Measurements from ENCODE around the gene TMEM253. TPM values are rescaled to one million over a fixed set of nuclear protein-coding genes. Genes with fewer than 3 reads are reported as not detected.

TMEM253 gene
- polyA plus RNA-seq (2011; rRNA removed) (0.55 and 0.75 TPM in 2 replicates), polyA minus RNA-seq (2011; rRNA and poly(A)+ RNA removed) (0.14 TPM in 1 of 2 replicates, not detected in the other)

DNA sequence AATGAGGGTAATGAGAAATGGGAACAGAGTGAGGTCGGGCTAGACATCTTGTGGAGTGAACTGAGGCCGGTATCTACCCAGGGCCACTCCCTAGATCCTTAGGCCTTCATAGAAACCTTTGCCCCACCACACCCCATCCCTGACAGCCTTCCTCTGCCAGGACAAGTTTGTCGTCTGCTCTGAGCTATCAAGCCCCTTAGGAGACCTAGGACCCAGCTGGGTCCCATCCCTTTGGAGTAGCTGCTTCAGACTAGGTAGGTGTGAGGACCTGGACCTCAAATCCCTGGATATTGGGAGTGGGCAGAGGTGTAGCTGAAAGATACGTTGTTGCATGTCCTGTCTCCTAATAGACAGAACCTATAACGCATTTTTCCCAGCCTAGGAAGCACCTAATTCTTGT is at the start of gene TMEM253:
Gene TMEM253 (plus strand): TSS at position 136 of the 400 bp plus-strand sequence. CDS start 278 bp downstream, outside the sequence.
- Histone ChIP-seq H3K36me3 (ENCODE audit: control insufficient read depth, insufficient read depth, low read length) (no peaks in the 10 kb centered on the region), H3K4me3 (ENCODE audit: low read depth, low read length) (no peak within 1 kb of the TSS), H3K27me3 (ENCODE audit: control insufficient read depth, insufficient read depth, low read length) (0 out of 2 replicates have a peak, but pooled peaks cover 1% of the 10 kb centered on the region)
- TF ChIP-seq, protein P1, sequence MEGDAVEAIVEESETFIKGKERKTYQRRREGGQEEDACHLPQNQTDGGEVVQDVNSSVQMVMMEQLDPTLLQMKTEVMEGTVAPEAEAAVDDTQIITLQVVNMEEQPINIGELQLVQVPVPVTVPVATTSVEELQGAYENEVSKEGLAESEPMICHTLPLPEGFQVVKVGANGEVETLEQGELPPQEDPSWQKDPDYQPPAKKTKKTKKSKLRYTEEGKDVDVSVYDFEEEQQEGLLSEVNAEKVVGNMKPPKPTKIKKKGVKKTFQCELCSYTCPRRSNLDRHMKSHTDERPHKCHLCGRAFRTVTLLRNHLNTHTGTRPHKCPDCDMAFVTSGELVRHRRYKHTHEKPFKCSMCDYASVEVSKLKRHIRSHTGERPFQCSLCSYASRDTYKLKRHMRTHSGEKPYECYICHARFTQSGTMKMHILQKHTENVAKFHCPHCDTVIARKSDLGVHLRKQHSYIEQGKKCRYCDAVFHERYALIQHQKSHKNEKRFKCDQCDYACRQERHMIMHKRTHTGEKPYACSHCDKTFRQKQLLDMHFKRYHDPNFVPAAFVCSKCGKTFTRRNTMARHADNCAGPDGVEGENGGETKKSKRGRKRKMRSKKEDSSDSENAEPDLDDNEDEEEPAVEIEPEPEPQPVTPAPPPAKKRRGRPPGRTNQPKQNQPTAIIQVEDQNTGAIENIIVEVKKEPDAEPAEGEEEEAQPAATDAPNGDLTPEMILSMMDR (IDR thresholded peaks at IDR 0.05; ENCODE audit: insufficient read depth, low read depth, low read length) = no peak
- ChIA-PET POLR2A (no interaction called here), CTCF (interaction anchor here (0.8 to 14.7 kb wide), 7 partner anchors 6 to 84 kb away, joined by 3 to 233 read pairs (median 100); partner anchors contain the start of gene ARHGEF40)
- DNase-seq (ENCODE audit: low read depth) = no peak

DNA sequence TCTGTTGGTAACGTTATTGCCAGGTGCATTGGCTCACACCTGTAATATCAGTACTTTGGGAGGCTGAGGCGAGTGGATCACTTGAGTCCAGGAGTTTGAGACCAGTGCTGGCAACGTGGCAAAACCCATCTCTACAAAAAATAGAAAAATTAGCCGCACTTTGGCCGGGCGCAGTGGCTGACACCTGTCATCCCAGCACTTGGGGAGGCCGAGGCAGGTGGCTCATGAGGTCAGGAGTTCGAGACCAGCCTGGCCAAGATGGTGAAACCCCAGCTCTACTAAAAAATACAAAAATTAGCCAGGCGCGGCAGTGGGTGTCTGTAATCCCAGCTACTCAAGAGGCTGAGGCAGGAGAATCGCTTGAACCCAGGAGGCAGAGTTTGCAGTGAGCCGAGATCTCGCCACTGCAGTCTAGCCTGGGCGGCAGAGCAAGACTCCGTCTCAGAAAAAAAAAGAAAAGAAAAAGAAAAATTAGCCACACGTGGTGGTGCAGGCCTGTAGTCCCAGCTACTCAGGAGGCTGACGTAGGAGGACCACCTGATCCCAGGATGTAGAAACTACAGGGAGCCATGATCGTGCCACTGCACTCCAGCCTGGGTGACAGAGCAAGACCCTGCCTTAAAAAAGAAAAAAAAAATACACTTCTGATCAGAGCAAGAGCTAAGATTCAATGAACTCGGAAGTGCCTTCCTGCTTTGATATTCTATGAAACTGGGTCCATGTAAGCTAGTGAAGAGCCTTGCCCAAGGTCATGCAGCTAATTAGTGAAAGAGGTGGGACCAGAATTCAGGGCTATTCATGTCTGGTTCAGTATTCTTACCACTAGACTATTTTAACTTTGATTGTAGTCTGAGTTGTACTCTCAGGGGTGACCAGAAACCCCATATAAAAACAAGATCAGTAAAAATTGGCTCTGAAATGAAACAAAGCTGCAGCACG is 47.4 kb upstream of the TMEM253 start:
- ChIA-PET CTCF (interaction anchor here (1.4 to 1.7 kb wide), 3 partner anchors 39 to 82 kb away, joined by 4 to 6 read pairs (median 5); no protein-coding TSS in a partner anchor), POLR2A (no interaction called here)
- TF ChIP-seq, protein P1 (IDR thresholded peaks at IDR 0.05; ENCODE audit: insufficient read depth, low read depth, low read length) = no peak
- H3K4me3 ChIP-seq (ENCODE audit: low read depth, low read length) = no peak overlapping the region
- H3K36me3 ChIP-seq (ENCODE audit: control insufficient read depth, insufficient read depth, low read length) = no peaks in the 10 kb centered on the region
- no peak for DNase-seq (ENCODE audit: low read depth)
- no peaks in the 10 kb centered on the region for H3K27me3 ChIP-seq (ENCODE audit: control insufficient read depth, insufficient read depth, low read length)

DNA sequence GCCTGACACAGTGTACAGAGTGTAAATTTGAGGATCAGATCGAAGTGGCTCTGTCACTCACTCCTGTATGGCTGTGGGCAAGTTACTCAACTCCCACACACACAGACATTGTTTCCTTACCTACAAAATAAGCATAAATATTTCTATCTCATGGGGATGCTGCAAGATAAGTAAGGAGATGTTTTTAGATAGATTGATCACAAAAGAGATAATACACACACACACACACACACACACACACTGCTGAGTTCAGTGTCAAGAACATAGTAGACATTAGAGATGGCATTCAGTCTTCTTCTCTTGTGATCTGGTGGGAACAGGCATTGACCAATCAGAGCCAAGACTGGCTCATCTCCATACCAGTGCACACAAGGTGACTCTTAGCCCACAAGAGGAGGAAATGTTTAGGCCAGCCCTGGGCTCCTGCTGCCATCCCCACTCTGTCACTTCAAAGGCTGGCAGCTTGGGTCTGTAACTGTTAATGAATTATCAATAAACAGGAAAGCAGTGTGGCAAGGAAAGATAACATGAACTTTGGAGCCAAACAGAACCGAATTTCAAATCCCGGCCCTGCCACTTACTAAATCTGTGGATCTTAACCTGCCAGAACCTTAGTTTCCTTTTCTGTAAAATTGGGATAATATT is 46.6 kb upstream of the TMEM253 start:
- Histone ChIP-seq H3K4me3 (ENCODE audit: low read depth, low read length) (no peak overlapping the region), H3K36me3 (ENCODE audit: control insufficient read depth, insufficient read depth, low read length) (no peaks in the 10 kb centered on the region), H3K27me3 (ENCODE audit: control insufficient read depth, insufficient read depth, low read length) (no peaks in the 10 kb centered on the region)
- POLR2A ChIA-PET = no interaction called here
- TF ChIP-seq, protein P1 (IDR thresholded peaks at IDR 0.05; ENCODE audit: insufficient read depth, low read depth, low read length) = no peak
- DNase-seq (ENCODE audit: low read depth) = no peak
- CTCF ChIA-PET = interaction anchor here (1.4 to 1.7 kb wide), 3 partner anchors 40 to 83 kb away, joined by 4 to 6 read pairs (median 5); no protein-coding TSS in a partner anchor

DNA sequence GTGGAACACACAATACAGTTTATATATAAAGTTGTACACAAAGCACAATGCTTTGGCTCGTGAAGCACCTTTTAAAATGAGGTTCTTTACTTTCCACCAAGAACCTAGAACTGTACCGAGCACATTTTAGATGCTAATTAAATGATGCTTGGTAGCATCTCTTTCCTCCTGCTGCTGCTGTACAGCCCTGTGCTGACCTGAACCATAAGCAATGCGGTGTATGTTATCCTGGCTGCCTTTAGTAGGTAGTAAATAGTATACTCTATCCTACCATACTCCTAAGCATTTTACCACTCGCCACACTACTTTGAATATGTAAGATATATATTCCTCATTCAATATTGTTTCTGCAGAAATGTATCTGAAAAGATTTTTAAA is 46.1 kb upstream of the TMEM253 start:
- Histone ChIP-seq H3K4me3 (ENCODE audit: low read depth, low read length) (no peak overlapping the region), H3K36me3 (ENCODE audit: control insufficient read depth, insufficient read depth, low read length) (no peaks in the 10 kb centered on the region), H3K27me3 (ENCODE audit: control insufficient read depth, insufficient read depth, low read length) (no peaks in the 10 kb centered on the region)
- ChIA-PET CTCF (no interaction called here), POLR2A (no interaction called here)
- TF ChIP-seq, protein P1 (IDR thresholded peaks at IDR 0.05; ENCODE audit: insufficient read depth, low read depth, low read length) = no peak
- DNase-seq (ENCODE audit: low read depth) = no peak
